IMR-90 (cell line): Measurements from ENCODE around the gene AKR1D1. TPM values are rescaled to one million over a fixed set of nuclear protein-coding genes. Genes with fewer than 3 reads are reported as not detected.

Experiments used
- ATAC-seq: fragments of 200-7000 bp; cut with Tn5 transposase; 2 replicates; pipeline ENCODE4 v1.9.1; 2020; ENCODE audit warnings: low read depth, mild to moderate bottlenecking, moderate library complexity
- BruUV-seq: library from RNA; stranded (reverse); fragments of 400-500 nt; replicated peaks from 2 replicates; lab custom pipeline; 2021; lab: Mats Ljungman, UMichigan
- CTCF ChIA-PET: fragments of 300-600 bp; formaldehyde crosslinking; extraction: SDS; loops from one replicate; lab custom pipeline; 2021; ENCODE audit warnings: antibody characterized with exemption; lab: Yijun Ruan, JAX
- POLR2A ChIA-PET: fragments of 300-600 bp; sonication (Branson Sonifier 250); formaldehyde crosslinking; loops from one replicate; lab custom pipeline; 2022; ENCODE audit warnings: antibody characterized with exemption; ENCODE audit not compliant: unreplicated experiment; lab: Charles Lee
- DNase-seq: peaks from one replicate; pipeline ENCODE4 v3.0.0; 2013
- H2AFZ ChIP-seq: replicated peaks from 2 replicates; pipeline ENCODE3; 2013; ENCODE audit warnings: low read length, mild to moderate bottlenecking; ENCODE audit not compliant: poor library complexity
- H2AK5ac ChIP-seq: 2 replicates; pipeline ENCODE4 v1.6.1; 2013; ENCODE audit warnings: low read depth, low read length, inconsistent platforms
- H2AK9ac ChIP-seq: replicated peaks from 2 replicates; pipeline ENCODE3; 2013; ENCODE audit warnings: mild to moderate bottlenecking, low read depth, low read length, moderate library complexity; ENCODE audit not compliant: poor library complexity
- H2BK120ac ChIP-seq: 2 replicates; pipeline ENCODE4 v1.6.1; 2013; ENCODE audit warnings: low read depth, low read length, inconsistent platforms
- H2BK15ac ChIP-seq: 3 replicates; pipeline ENCODE4 v1.6.1; 2013; ENCODE audit warnings: low read depth, low read length, inconsistent platforms
- H2BK20ac ChIP-seq: 2 replicates; pipeline ENCODE4 v1.6.1; 2013; ENCODE audit warnings: low read depth, mild to moderate bottlenecking, inconsistent platforms, low read length, moderate library complexity
- H2BK5ac ChIP-seq: 2 replicates; pipeline ENCODE4 v1.6.1; 2013; ENCODE audit warnings: mild to moderate bottlenecking, low read depth, low read length, inconsistent platforms; ENCODE audit not compliant: poor library complexity, severe bottlenecking
- H3K14ac ChIP-seq: replicated peaks from 2 replicates; pipeline ENCODE4 v1.6.1; 2013; ENCODE audit warnings: low read depth, low read length, inconsistent platforms
- H3K18ac ChIP-seq: 2 replicates; pipeline ENCODE4 v1.6.1; 2013; ENCODE audit warnings: low read depth, low read length, control low read depth
- H3K23ac ChIP-seq: 2 replicates; pipeline ENCODE4 v1.6.1; 2013; ENCODE audit warnings: low read depth, low read length, inconsistent platforms
- H3K27ac ChIP-seq: 2 replicates; pipeline ENCODE4 v1.5.1; 2013; ENCODE audit warnings: mild to moderate bottlenecking, control low read depth, low read length; ENCODE audit not compliant: insufficient read depth
- H3K27me3 ChIP-seq: 2 replicates; pipeline ENCODE4 v1.6.1; 2013; ENCODE audit warnings: low read length; ENCODE audit not compliant: control insufficient read depth, insufficient read depth
- H3K36me3 ChIP-seq: 2 replicates; pipeline ENCODE4 v1.6.1; 2013; ENCODE audit warnings: low read length, mixed read lengths; ENCODE audit not compliant: control insufficient read depth, insufficient read depth
- H3K4ac ChIP-seq: 2 replicates; pipeline ENCODE4 v1.6.1; 2013; ENCODE audit warnings: low read depth, low read length, inconsistent platforms
- H3K4me1 ChIP-seq: 2 replicates; pipeline ENCODE4 v1.6.1; 2013; ENCODE audit warnings: low read length, mixed read lengths; ENCODE audit not compliant: control insufficient read depth, insufficient read depth
- H3K4me2 ChIP-seq: 2 replicates; pipeline ENCODE4 v1.6.1; 2013; ENCODE audit warnings: low read depth, mild to moderate bottlenecking, control low read depth, low read length, moderate library complexity
- H3K4me3 ChIP-seq: 2 replicates; pipeline ENCODE4 v1.5.1; 2013; ENCODE audit warnings: low read depth, mild to moderate bottlenecking, control low read depth, low read length, moderate library complexity; ENCODE audit not compliant: insufficient read depth
- H3K56ac ChIP-seq: 2 replicates; pipeline ENCODE4 v1.6.1; 2013; ENCODE audit warnings: low read length, inconsistent platforms; ENCODE audit not compliant: insufficient read depth; ENCODE audit errors: extremely low read depth
- H3K79me1 ChIP-seq, 2 experiments: 2 replicates each; pipeline ENCODE4 v1.6.1; 2013; ENCODE audit warnings: low read length in 2 of 2, inconsistent platforms in 1 of 2, low read depth in 1 of 2
- H3K9ac ChIP-seq: 2 replicates; pipeline ENCODE4 v1.6.1; 2013; ENCODE audit warnings: low read depth, low read length, control low read depth
- H3K9me1 ChIP-seq: 2 replicates; pipeline ENCODE4 v1.6.1; 2013; ENCODE audit warnings: low read length, inconsistent platforms; ENCODE audit not compliant: insufficient read depth
- H3K9me3 ChIP-seq: 2 replicates; pipeline ENCODE4 v1.6.1; 2013; ENCODE audit warnings: low read length; ENCODE audit not compliant: control insufficient read depth, insufficient read depth
- H4K20me1 ChIP-seq: 2 replicates; pipeline ENCODE4 v1.6.1; 2013; ENCODE audit warnings: low read length, inconsistent platforms; ENCODE audit not compliant: insufficient read depth
- H4K5ac ChIP-seq: 2 replicates; pipeline ENCODE4 v1.6.1; 2013; ENCODE audit warnings: mild to moderate bottlenecking, low read depth, low read length, control low read depth
- H4K8ac ChIP-seq, 2 experiments: 2 replicates each; pipeline ENCODE4 v1.6.1; 2013; ENCODE audit warnings: low read depth in 2 of 2, low read length in 2 of 2, control low read depth in 1 of 2, inconsistent platforms in 1 of 2
- H4K91ac ChIP-seq: 2 replicates; pipeline ENCODE4 v1.6.1; 2013; ENCODE audit warnings: low read depth, low read length, inconsistent platforms; ENCODE audit not compliant: insufficient read depth
- CEBPB ChIP-seq: IDR thresholded peaks from 2 replicates; pipeline ENCODE4 v1.6.1; 2012; ENCODE audit warnings: low read depth, low read length, improper control_type of control experiment
- NFE2L2 ChIP-seq: fragments of 150-350 bp; IDR thresholded peaks from 2 replicates; pipeline ENCODE4 v1.6.1; 2016; ENCODE audit warnings: low read depth, mild to moderate bottlenecking, low read length
- USF2 ChIP-seq: fragments of 150-350 bp; IDR thresholded peaks from 2 replicates; pipeline ENCODE4 v1.6.1; 2017; ENCODE audit warnings: mild to moderate bottlenecking, antibody characterized with exemption, low read length, low read depth
- WGBS, 2 experiments: methylation state at CpG; one replicate each; pipeline versions ENCODE4 v1.1.5 to v1.1.7; 2013; ENCODE audit warnings: missing lambda C conversion rate in 2 of 2; ENCODE audit not compliant: insufficient read length in 1 of 2; ENCODE audit errors: extremely low coverage in 2 of 2; 5-methylcytosine and 5-hydroxymethylcytosine counted together
- dilution Hi-C: fragments of 300-500 bp; cut with HindIII; formaldehyde crosslinking; loops from one replicate; pipeline ENCODE4 v1.14.3; 2018; ENCODE audit warnings: low sequenced_read_pairs; ENCODE audit not compliant: unreplicated experiment
- in situ Hi-C: fragments of 300-500 bp; cut with MboI; formaldehyde crosslinking; loops from 3 replicates; pipeline ENCODE4 v1.14.3; 2019; ENCODE audit warnings: low sequenced_read_pairs, inconsistent platforms, mixed read lengths
- intact Hi-C: fragments of 100-400 bp; cut with micrococcal nuclease; formaldehyde crosslinking; loops from 2 replicates; pipeline ENCODE4 v1.10.0; 2022
- polyA plus RNA-seq, 3 experiments: library from polyadenylated mRNA; depleted of rRNA; stranded (reverse); fragments of >200 nt; gene quantifications; 2 replicates each; pipeline ENCODE4 v1.2.3, GENCODE V29; 2012; ENCODE audit warnings: low replicate concordance in 1 of 3
- total RNA-seq: library from RNA; depleted of rRNA; stranded (reverse); fragments of >200 nt; gene quantifications from 2 replicates; pipeline ENCODE4 v1.2.3, GENCODE V29; 2012

Gene AKR1D1
- total and polyA plus RNA-seq, 2 of the 4 experiments (the other 2 are of a cell fraction) = not detected

GRCh38 chr7:138137423-138138171, 61.3 kb downstream of the AKR1D1 start:
- Histone ChIP-seq H3K9ac (no peak overlapping the region), H2AK5ac (no peak overlapping the region), H3K4ac (no peak overlapping the region), H3K27ac (no peak overlapping the region), H4K5ac (no peak overlapping the region), H3K79me1 (no peaks in the 10 kb centered on the region), H3K14ac (no peak overlapping the region), H4K8ac (no peak overlapping the region), H4K91ac (no peak overlapping the region), H3K4me3 (no peak overlapping the region), H3K4me2 (no peak overlapping the region), H2AK9ac (no peak overlapping the region), H3K27me3 (no peaks in the 10 kb centered on the region), H3K4me1 (no peaks in the 10 kb centered on the region), H2AFZ (no peak overlapping the region), H3K18ac (no peak overlapping the region), H2BK5ac (no peak overlapping the region), H3K9me3 (no peaks in the 10 kb centered on the region), H4K20me1 (no peaks in the 10 kb centered on the region), H2BK15ac (no peak overlapping the region), H2BK20ac (no peak overlapping the region), H3K23ac (no peak overlapping the region), H3K9me1 (no peaks in the 10 kb centered on the region), H3K36me3 (no peaks in the 10 kb centered on the region), H3K56ac (no peak overlapping the region), H2BK120ac (no peak overlapping the region)
- dilution Hi-C loops = no loop called here
- CTCF ChIA-PET = no interaction called here
- ATAC-seq (no peak), DNase-seq (no peak)
- no CpG with 5 or more reads among the region's 2 CpGs for WGBS, 2 experiments
- TF ChIP-seq NFE2L2 (no peak), CEBPB (no peak), USF2 (no peak)
- POLR2A ChIA-PET = no interaction called here
- intact Hi-C loops = no loop called here
- BruUV-seq = no TSS peak
- in situ Hi-C loops = no loop called here
